GM12873 (cell line): ENCODE measurements around the gene AGBL4.

Source experiments
- CTCF ChIP-seq: IDR thresholded peaks from 2 replicates; pipeline ENCODE4 v1.5.1; 2012; ENCODE audit warnings: low read depth, mild to moderate bottlenecking, moderate library complexity, low read length, control low read depth; ENCODE audit not compliant: insufficient read depth; ENCODE audit errors: missing control alignments

AGBL4 gene

DNA sequence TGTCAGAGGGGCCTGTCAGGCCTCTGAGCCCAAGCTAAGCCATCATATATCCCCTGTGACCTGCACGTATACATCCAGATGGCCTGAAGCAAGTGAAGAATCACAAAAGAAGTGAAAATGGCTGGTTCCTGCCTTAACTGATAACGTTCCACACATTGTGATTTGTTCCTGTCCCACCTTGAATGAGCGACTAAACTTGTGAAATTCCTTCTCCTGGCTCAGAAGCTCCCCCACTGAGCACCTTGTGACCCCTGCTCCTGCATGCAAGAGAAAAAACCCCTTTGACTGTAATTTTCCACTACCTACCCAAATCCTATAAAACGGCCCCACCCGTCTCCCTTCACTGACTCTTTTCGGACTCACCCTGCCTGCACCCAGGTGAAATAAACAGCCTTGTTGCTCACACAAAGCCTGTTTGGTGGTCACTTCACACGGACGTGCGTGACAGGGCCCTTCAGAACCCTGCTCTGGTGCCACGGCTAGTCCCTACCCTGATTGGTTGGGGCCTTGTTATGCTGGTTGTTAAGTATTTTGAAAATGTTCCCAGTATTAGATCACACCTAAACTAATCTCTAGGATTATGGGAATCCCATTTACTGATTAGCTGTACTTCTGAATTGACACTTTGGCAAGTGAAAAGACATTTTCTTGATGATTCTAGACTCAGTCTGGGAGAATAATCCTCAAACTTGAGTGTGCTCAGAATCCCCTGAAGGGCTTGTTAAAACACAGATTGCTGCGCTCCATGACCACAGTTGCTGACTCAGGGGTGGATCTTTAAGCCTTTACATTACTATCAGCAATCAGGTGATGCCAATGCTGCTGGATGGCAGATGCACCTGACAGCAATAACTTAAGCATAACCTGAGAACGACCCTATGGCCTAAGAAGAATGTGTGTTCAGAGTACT, 1523.0 kb downstream of the AGBL4 start:
- TF ChIP-seq CTCF: no peak

DNA sequence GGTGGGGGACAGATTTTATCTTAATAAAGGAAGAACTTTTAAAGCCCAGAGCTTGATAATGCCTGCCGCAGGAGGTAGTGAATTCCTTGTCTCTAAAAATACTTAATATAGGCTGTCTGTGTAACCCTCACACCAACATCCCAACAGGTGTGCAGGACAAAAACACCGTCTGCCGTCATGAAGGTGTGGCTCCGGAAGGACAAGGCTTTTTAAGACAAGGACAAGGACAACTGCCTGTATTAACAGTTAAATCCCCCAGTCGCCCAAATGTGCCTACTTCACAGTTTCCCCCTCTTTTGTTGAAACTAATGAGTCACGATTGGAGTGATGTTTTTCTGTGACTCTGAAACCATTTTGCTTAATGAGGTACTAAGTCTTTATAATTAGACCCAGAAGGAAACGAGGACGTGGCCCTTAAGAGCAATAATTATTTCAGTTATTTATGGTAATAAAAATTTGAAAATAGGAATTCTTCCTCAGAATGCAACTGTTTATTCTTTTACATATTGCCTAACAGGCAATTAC, 1524.5 kb downstream of the AGBL4 start:
- TF ChIP-seq CTCF: no peak

- peak; percentile 93 for TF ChIP-seq CTCF
Observed at GRCh38 chr1:48498096-48498791, 1525.5 kb downstream of the AGBL4 start.

GRCh38 chr1:48495911-48496310, 1527.8 kb downstream of the AGBL4 start:
- TF ChIP-seq CTCF: no peak

DNA sequence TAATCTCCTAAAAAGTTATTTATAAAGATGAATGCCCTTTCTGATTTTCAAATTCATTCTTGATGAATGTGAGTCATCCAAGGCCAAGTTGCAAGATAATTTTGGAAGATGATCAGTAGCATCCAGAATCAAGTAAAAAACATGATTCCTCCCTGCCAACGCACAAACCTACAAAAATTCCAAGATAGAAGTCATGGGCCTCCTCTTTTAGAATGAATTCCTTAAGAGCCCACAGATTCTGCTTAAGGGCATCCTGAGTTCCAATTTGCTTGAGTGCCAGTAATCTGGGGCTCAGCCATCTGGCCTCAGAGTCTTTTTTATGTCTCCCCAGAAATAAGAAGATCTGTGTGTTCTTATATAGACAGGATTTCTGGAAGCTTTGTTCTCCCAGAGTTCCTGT, 1528.6 kb downstream of the AGBL4 start:
- no peak for TF ChIP-seq CTCF

- no peak for TF ChIP-seq CTCF
Observed at GRCh38 chr1:48493970-48494769, 1529.6 kb downstream of the AGBL4 start.

GRCh38 chr1:48493041-48493440, 1530.7 kb downstream of the AGBL4 start:
- no peak for TF ChIP-seq CTCF
